HepG2 (cell line): ENCODE measurements around the gene GOT1. TPM values are rescaled to one million over a fixed set of nuclear protein-coding genes. Genes with fewer than 3 reads are reported as not detected.

Source experiments
- ATF1 ChIP-seq: IDR thresholded peaks from 2 replicates; pipeline ENCODE4 v1.6.1; 2016; ENCODE audit warnings: mild to moderate bottlenecking, control low read depth
- CREB3 ChIP-seq: sonication (generic); formaldehyde crosslinking; IDR thresholded peaks from 2 replicates; pipeline ENCODE4 v1.5.0; 2020; ENCODE audit warnings: missing genetic modification reagents
- DPF2 ChIP-seq: sonication (generic); formaldehyde crosslinking; IDR thresholded peaks from 2 replicates; pipeline ENCODE4 v1.4.0; 2020; ENCODE audit warnings: mild to moderate bottlenecking, low read depth, missing genetic modification reagents, borderline replicate concordance
- EZH2 ChIP-seq: conservative IDR thresholded peaks from 2 replicates; pipeline ENCODE4 v1.6.1; 2012; ENCODE audit warnings: mild to moderate bottlenecking, low read depth, low read length, moderate library complexity
- HCFC1 ChIP-seq: fragments of 150-350 bp; IDR thresholded peaks from 2 replicates; pipeline ENCODE4 v1.6.1; 2014; ENCODE audit warnings: low read depth, low read length
- JUN ChIP-seq: sonication (generic); formaldehyde crosslinking; IDR thresholded peaks from 2 replicates; pipeline ENCODE4 v1.4.0; 2020; ENCODE audit warnings: mild to moderate bottlenecking, missing genetic modification reagents
- MYPOP ChIP-seq: sonication (generic); formaldehyde crosslinking; IDR thresholded peaks from 2 replicates; pipeline ENCODE4 v1.8.1; 2023; ENCODE audit warnings: mild to moderate bottlenecking, moderate library complexity, missing genetic modification reagents
- RBM39 ChIP-seq: fragments of 200-400 bp; formaldehyde crosslinking; IDR thresholded peaks from one replicate; pipeline ENCODE4 v1.6.1; 2018; ENCODE audit warnings: antibody characterized with exemption, mild to moderate bottlenecking, low read depth, low read length; ENCODE audit not compliant: poor library complexity, severe bottlenecking
- SIN3B ChIP-seq: fragments of 150-350 bp; IDR thresholded peaks from 2 replicates; pipeline ENCODE4 v1.6.1; 2014; ENCODE audit warnings: low read length
- SMYD3 ChIP-seq: sonication (generic); formaldehyde crosslinking; IDR thresholded peaks from 2 replicates; pipeline ENCODE4 v1.8.1; 2023; ENCODE audit warnings: mild to moderate bottlenecking, missing genetic modification reagents
- YEATS2 ChIP-seq: sonication (generic); formaldehyde crosslinking; IDR thresholded peaks from 2 replicates; pipeline ENCODE4 v1.4.0; 2020; ENCODE audit warnings: missing genetic modification reagents, borderline replicate concordance
- ZNF326 ChIP-seq: sonication (generic); formaldehyde crosslinking; IDR thresholded peaks from 2 replicates; pipeline ENCODE4 v1.4.0; 2020; ENCODE audit warnings: missing genetic modification reagents, borderline replicate concordance
- ZNF333 ChIP-seq: sonication (generic); formaldehyde crosslinking; IDR thresholded peaks from 2 replicates; pipeline ENCODE4 v1.4.0; 2020; ENCODE audit warnings: mild to moderate bottlenecking, missing genetic modification reagents, borderline replicate concordance
- ZNF776 ChIP-seq: sonication (generic); formaldehyde crosslinking; IDR thresholded peaks from 2 replicates; pipeline ENCODE4 v1.4.0; 2020; ENCODE audit warnings: mild to moderate bottlenecking, missing genetic modification reagents
- polyA plus RNA-seq, 8 experiments: library from polyadenylated mRNA; depleted of rRNA in 3 of 8; stranded (reverse) in 7 of 8; unstranded in 1 of 8; fragments of >200 nt; fragmentation: Illumina TruSeq in 4 of 8; extraction: Trizol in 4 of 8; gene quantifications; 2 replicates each; pipeline versions ENCODE4 v1.2.1 to v1.2.3, GENCODE V29; 2011 to 2016; ENCODE audit warnings: low read depth in 4 of 8, missing spikeins in 1 of 8, mixed read lengths in 1 of 8; ENCODE audit not compliant: insufficient read depth in 1 of 8
- total RNA-seq, 5 experiments: library from RNA; depleted of rRNA; stranded (reverse); fragments of >200 nt; fragmentation: Illumina TruSeq; extraction: Trizol; gene quantifications; 2 replicates each; pipeline ENCODE4 v1.2.3, GENCODE V29; 2016; ENCODE audit warnings: low read depth in 1 of 5
- TF ChIP-seq, protein P1 (sequence below): sonication (generic); formaldehyde crosslinking; IDR thresholded peaks from 2 replicates; pipeline ENCODE4 v1.5.0; 2020; ENCODE audit warnings: mild to moderate bottlenecking, missing genetic modification reagents, borderline replicate concordance
- TF ChIP-seq, protein P2 (sequence below): sonication (generic); formaldehyde crosslinking; IDR thresholded peaks from 2 replicates; pipeline ENCODE4 v1.4.0; 2020; ENCODE audit warnings: missing genetic modification reagents; ENCODE audit errors: not compliant biosample characterization

The GOT1 gene
- total and polyA plus RNA-seq, 2 of the 13 experiments (the other 11 are each of a cell fraction or from before 2014, with no cell fraction given), result 81.2 to 102 TPM

GRCh38 chr10:99430451-99431189 is at the start of gene GOT1 (continued):
- TF ChIP-seq, protein P1, sequence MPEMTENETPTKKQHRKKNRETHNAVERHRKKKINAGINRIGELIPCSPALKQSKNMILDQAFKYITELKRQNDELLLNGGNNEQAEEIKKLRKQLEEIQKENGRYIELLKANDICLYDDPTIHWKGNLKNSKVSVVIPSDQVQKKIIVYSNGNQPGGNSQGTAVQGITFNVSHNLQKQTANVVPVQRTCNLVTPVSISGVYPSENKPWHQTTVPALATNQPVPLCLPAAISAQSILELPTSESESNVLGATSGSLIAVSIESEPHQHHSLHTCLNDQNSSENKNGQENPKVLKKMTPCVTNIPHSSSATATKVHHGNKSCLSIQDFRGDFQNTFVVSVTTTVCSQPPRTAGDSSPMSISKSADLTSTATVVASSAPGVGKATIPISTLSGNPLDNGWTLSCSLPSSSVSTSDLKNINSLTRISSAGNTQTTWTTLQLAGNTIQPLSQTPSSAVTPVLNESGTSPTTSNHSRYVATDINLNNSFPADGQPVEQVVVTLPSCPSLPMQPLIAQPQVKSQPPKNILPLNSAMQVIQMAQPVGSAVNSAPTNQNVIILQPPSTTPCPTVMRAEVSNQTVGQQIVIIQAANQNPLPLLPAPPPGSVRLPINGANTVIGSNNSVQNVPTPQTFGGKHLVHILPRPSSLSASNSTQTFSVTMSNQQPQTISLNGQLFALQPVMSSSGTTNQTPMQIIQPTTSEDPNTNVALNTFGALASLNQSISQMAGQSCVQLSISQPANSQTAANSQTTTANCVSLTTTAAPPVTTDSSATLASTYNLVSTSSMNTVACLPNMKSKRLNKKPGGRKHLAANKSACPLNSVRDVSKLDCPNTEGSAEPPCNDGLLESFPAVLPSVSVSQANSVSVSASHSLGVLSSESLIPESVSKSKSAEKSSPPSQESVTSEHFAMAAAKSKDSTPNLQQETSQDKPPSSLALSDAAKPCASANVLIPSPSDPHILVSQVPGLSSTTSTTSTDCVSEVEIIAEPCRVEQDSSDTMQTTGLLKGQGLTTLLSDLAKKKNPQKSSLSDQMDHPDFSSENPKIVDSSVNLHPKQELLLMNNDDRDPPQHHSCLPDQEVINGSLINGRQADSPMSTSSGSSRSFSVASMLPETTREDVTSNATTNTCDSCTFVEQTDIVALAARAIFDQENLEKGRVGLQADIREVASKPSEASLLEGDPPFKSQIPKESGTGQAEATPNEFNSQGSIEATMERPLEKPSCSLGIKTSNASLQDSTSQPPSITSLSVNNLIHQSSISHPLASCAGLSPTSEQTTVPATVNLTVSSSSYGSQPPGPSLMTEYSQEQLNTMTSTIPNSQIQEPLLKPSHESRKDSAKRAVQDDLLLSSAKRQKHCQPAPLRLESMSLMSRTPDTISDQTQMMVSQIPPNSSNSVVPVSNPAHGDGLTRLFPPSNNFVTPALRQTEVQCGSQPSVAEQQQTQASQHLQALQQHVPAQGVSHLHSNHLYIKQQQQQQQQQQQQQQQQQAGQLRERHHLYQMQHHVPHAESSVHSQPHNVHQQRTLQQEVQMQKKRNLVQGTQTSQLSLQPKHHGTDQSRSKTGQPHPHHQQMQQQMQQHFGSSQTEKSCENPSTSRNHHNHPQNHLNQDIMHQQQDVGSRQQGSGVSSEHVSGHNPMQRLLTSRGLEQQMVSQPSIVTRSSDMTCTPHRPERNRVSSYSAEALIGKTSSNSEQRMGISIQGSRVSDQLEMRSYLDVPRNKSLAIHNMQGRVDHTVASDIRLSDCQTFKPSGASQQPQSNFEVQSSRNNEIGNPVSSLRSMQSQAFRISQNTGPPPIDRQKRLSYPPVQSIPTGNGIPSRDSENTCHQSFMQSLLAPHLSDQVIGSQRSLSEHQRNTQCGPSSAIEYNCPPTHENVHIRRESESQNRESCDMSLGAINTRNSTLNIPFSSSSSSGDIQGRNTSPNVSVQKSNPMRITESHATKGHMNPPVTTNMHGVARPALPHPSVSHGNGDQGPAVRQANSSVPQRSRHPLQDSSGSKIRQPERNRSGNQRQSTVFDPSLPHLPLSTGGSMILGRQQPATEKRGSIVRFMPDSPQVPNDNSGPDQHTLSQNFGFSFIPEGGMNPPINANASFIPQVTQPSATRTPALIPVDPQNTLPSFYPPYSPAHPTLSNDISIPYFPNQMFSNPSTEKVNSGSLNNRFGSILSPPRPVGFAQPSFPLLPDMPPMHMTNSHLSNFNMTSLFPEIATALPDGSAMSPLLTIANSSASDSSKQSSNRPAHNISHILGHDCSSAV (CRISPR knock-in tag), result no peak
- TF ChIP-seq ATF1 (CRISPR knock-in tag), result peak; percentile 93
- TF ChIP-seq ZNF776 (CRISPR knock-in tag), result no peak; the same call in 1 of the 2 replicates
- TF ChIP-seq ZNF333, result no peak
- TF ChIP-seq SIN3B, result no peak
- TF ChIP-seq, protein P2, sequence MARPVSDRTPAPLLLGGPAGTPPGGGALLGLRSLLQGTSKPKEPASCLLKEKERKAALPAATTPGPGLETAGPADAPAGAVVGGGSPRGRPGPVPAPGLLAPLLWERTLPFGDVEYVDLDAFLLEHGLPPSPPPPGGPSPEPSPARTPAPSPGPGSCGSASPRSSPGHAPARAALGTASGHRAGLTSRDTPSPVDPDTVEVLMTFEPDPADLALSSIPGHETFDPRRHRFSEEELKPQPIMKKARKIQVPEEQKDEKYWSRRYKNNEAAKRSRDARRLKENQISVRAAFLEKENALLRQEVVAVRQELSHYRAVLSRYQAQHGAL (CRISPR knock-in tag), result no peak
- TF ChIP-seq DPF2 (CRISPR knock-in tag), result no peak
- no peak for TF ChIP-seq CREB3 (CRISPR knock-in tag)
- TF ChIP-seq HCFC1, result no peak
- no peak for TF ChIP-seq ZNF326
- TF ChIP-seq RBM39, result peak; percentile 84
- TF ChIP-seq JUN, result no peak
- TF ChIP-seq EZH2, result no peak
- TF ChIP-seq SMYD3 (CRISPR knock-in tag), result peak; percentile 85
- peak; percentile 50; the same call in 1 of the 2 replicates for TF ChIP-seq MYPOP (CRISPR knock-in tag)
- TF ChIP-seq YEATS2, result peak; percentile 90; the same call in 1 of the 2 replicates
